Mesendoderm (in vitro differentiated cells): ENCODE results near the gene TAF8.
A peak's percentile ranks its signal among the peaks of the same experiment; 100 is the strongest.

Experiments used
- DNase-seq: peaks from one replicate; pipeline ENCODE4 v3.0.0; 2013
- H2AK5ac ChIP-seq: 2 replicates; pipeline ENCODE4 v1.6.1; 2013; ENCODE audit warnings: low read length, inconsistent platforms
- H2BK120ac ChIP-seq: 2 replicates; pipeline ENCODE4 v1.6.1; 2013; ENCODE audit warnings: low read depth, mild to moderate bottlenecking, low read length, moderate library complexity, mixed read lengths
- H2BK15ac ChIP-seq: replicated peaks from 2 replicates; pipeline ENCODE4 v1.6.1; 2013; ENCODE audit warnings: low read depth, mild to moderate bottlenecking, moderate library complexity
- H2BK5ac ChIP-seq: 2 replicates; pipeline ENCODE4 v1.6.1; 2013; ENCODE audit warnings: low read length, inconsistent platforms
- H3K18ac ChIP-seq: 2 replicates; pipeline ENCODE4 v1.6.1; 2013; ENCODE audit warnings: mild to moderate bottlenecking, low read length, mixed read lengths
- H3K23ac ChIP-seq: one replicate; pipeline ENCODE4 v1.6.1; 2013; ENCODE audit warnings: low read length
- H3K27ac ChIP-seq: 2 replicates; pipeline ENCODE4 v1.5.1; 2013; ENCODE audit warnings: low read depth, mild to moderate bottlenecking, inconsistent platforms, low read length, moderate library complexity
- H3K27me3 ChIP-seq: 2 replicates; pipeline ENCODE4 v1.6.1; 2013; ENCODE audit warnings: low read length, control low read depth, mild to moderate bottlenecking, inconsistent platforms; ENCODE audit not compliant: insufficient read depth, poor library complexity
- H3K36me3 ChIP-seq: 2 replicates; pipeline ENCODE4 v1.6.1; 2013; ENCODE audit warnings: low read length, inconsistent platforms; ENCODE audit not compliant: control insufficient read depth, insufficient read depth
- H3K4ac ChIP-seq: one replicate; pipeline ENCODE4 v1.6.1; 2013; ENCODE audit warnings: low read depth, mild to moderate bottlenecking, low read length, moderate library complexity
- H3K4me1 ChIP-seq: 2 replicates; pipeline ENCODE4 v1.6.1; 2013; ENCODE audit warnings: low read depth, low read length, inconsistent platforms; ENCODE audit not compliant: control insufficient read depth
- H3K4me2 ChIP-seq: 2 replicates; pipeline ENCODE4 v1.6.1; 2013; ENCODE audit warnings: low read length
- H3K4me3 ChIP-seq: 2 replicates; pipeline ENCODE4 v1.5.1; 2013; ENCODE audit warnings: mild to moderate bottlenecking, low read length
- H3K56ac ChIP-seq: one replicate; pipeline ENCODE4 v1.6.1; 2013; ENCODE audit warnings: low read length
- H3K79me1 ChIP-seq: 2 replicates; pipeline ENCODE4 v1.6.1; 2013; ENCODE audit warnings: low read length, inconsistent platforms
- H3K79me2 ChIP-seq: 2 replicates; pipeline ENCODE4 v1.6.1; 2013; ENCODE audit warnings: mild to moderate bottlenecking, low read length; ENCODE audit not compliant: control insufficient read depth, insufficient read depth
- H3K9ac ChIP-seq: 2 replicates; pipeline ENCODE4 v1.6.1; 2013; ENCODE audit warnings: low read length, inconsistent platforms
- H4K5ac ChIP-seq: one replicate; pipeline ENCODE4 v1.6.1; 2013; ENCODE audit warnings: low read length
- H4K8ac ChIP-seq: one replicate; pipeline ENCODE4 v1.6.1; 2013; ENCODE audit warnings: low read depth, mild to moderate bottlenecking, control low read depth, low read length, moderate library complexity
- WGBS: extraction: QIAGEN DNeasy Blood & Tissue Kit; methylation state at CpG from one replicate; pipeline ENCODE4 v1.1.7; 2013; ENCODE audit warnings: low lambda C conversion rate, missing lambda C conversion rate; ENCODE audit not compliant: insufficient coverage; ENCODE audit errors: extremely low coverage; 5-methylcytosine and 5-hydroxymethylcytosine counted together

TAF8 gene

DNA sequence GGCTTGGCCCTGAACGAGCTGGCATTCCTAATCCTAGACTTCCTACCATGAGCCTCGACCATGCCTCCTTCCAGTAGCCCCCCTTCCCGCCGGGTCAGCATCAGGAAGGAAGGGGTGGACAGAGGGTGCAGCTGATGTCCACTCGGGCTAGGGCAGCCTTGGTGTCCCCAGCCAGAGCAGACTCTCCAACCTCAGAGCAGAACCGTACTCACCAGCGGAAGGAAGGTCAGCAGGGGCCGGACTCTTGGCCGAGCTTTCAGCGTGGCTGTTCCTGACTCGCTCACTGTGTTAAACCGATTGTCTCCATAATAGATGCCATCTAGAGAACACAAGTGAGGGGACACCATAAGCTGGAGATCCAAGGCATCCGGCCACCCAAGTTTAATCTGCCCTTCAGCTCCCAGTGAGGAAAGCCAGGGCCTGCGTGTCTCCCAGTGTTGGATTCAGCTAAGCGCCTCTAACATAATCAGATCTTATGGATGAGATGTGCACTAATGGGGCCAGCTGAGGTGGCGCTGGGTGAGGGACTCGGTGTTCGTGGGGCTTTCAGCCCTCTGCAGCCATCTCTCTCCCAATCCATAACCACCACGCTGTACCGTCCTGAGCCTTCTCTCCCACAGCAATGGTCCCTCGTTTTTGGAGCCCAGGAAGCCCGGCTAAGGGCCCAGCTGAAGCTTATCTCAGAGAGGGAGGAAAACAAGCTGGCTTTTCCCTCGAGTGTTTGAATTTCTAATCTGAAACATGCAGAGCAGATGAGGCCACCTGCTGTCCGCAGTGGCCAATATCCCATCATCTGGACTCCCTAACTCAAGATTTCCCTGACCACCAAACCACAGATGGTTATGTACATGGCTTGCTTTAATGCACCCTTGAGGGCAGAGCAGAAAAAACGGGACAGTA lies 78.4 kb downstream of the TAF8 start:
- H3K4ac ChIP-seq = no peak overlapping the region
- no peak overlapping the region for H4K8ac ChIP-seq
- no peaks in the 10 kb centered on the region for H3K4me1 ChIP-seq
- peaks cover 14% of the 10 kb centered on the region for H3K36me3 ChIP-seq
- no peak overlapping the region for H3K23ac ChIP-seq
- no peak overlapping the region for H2AK5ac ChIP-seq
- H2BK5ac ChIP-seq = no peak overlapping the region
- no peak overlapping the region for H3K56ac ChIP-seq
- peaks cover 5% of the 10 kb centered on the region for H3K79me2 ChIP-seq
- H3K27ac ChIP-seq = no peak overlapping the region
- H2BK120ac ChIP-seq = no peak overlapping the region
- peaks cover 16% of the 10 kb centered on the region for H3K79me1 ChIP-seq
- no peak overlapping the region for H2BK15ac ChIP-seq
- H3K9ac ChIP-seq = no peak overlapping the region
- no peak overlapping the region for H3K18ac ChIP-seq
- H3K27me3 ChIP-seq = no peaks in the 10 kb centered on the region
- H3K4me2 ChIP-seq = no peak overlapping the region
- H3K4me3 ChIP-seq = no peak overlapping the region
- H4K5ac ChIP-seq = no peak overlapping the region
- whole genome bisulfite sequencing = no CpG with 5 or more reads among the region's 25 CpGs
- no peak for DNase-seq

DNA sequence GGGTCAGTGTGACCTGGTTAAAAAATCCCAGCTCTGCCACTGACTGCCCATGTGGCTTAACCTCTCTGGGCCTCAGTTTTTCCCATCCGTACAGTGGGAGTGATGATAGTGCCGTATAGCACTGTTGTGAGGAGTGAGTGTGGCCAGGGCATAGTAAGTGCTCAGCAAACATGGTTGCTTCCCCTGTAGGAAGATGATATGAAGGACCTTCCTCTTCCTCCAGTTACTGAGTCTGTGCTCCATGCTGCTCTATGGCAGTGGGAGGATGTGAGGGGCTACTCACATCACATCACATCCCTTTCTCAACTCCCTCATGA lies 79.0 kb downstream of the TAF8 start:
- no peak for DNase-seq
- Histone ChIP-seq H4K8ac (no peak overlapping the region), H3K9ac (no peak overlapping the region), H2AK5ac (no peak overlapping the region), H3K56ac (no peak overlapping the region), H3K27ac (no peak overlapping the region), H3K4me3 (no peak overlapping the region), H3K36me3 (peaks cover 14% of the 10 kb centered on the region), H3K23ac (no peak overlapping the region), H3K18ac (no peak overlapping the region), H3K79me2 (peaks cover 7% of the 10 kb centered on the region), H3K4me1 (no peaks in the 10 kb centered on the region), H3K79me1 (peaks cover 20% of the 10 kb centered on the region), H2BK15ac (no peak overlapping the region), H2BK5ac (no peak overlapping the region), H3K27me3 (no peaks in the 10 kb centered on the region), H4K5ac (no peak overlapping the region), H3K4me2 (no peak overlapping the region), H3K4ac (no peak overlapping the region), H2BK120ac (no peak overlapping the region)
- no CpG with 5 or more reads among the region's 2 CpGs for WGBS

DNA sequence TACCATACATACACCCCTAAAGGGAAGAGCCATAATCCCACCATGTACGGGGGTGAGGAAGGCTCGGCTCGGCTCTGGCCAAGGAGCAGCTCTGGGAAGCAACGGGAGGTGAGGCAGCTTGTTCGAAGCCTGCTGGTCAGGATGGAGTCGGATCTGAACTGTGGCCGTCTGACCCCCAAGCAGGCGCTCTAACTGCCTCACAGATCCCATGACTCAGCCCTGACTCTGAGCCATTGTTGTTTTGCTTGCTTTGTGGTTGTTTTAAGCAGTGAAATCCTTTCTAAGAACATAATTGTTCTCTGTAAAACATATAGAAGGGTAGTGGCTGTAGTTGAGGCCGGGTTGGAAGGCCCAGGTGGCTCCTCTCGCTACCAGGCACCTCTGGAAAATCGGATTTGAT lies 81.2 kb downstream of the TAF8 start:
- peaks cover 22% of the 10 kb centered on the region for H3K79me1 ChIP-seq
- no peak overlapping the region for H3K27ac ChIP-seq
- DNase-seq = no peak
- H2AK5ac ChIP-seq = no peak overlapping the region
- H4K8ac ChIP-seq = no peak overlapping the region
- no CpG with 5 or more reads among the region's 11 CpGs for WGBS
- peaks cover 11% of the 10 kb centered on the region for H3K79me2 ChIP-seq
- peaks cover 4% of the 10 kb centered on the region for H3K36me3 ChIP-seq
- H3K4me3 ChIP-seq = no peak overlapping the region
- no peak overlapping the region for H3K18ac ChIP-seq
- H3K4ac ChIP-seq = no peak overlapping the region
- H2BK15ac ChIP-seq = no peak overlapping the region
- no peak overlapping the region for H3K23ac ChIP-seq
- no peak overlapping the region for H3K9ac ChIP-seq
- no peak overlapping the region for H3K4me2 ChIP-seq
- no peaks in the 10 kb centered on the region for H3K27me3 ChIP-seq
- no peak overlapping the region for H3K56ac ChIP-seq
- no peak overlapping the region for H2BK120ac ChIP-seq
- peaks cover 3% of the 10 kb centered on the region for H3K4me1 ChIP-seq
- H2BK5ac ChIP-seq = no peak overlapping the region
- no peak overlapping the region for H4K5ac ChIP-seq

DNA sequence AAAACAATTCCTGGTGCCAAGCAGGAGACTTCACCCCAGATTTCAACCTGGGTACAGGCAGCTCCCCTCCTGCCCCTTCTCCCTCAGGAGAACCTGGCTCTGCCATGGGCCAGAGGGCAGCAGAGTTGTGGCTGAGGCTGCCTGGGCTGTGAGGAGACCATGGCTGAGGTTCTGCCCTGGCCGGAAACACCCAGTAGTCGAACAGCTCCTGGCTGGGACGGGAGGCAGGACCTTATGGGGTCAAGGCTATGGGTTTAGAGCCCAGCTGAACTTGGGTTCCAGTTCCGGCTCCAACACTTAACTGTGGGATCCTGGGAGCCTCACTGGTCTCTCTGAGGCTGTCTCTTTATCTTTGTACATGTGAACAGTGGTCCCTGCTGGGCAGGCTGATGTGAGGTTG lies 83.6 kb downstream of the TAF8 start:
- WGBS = no CpG with 5 or more reads among the region's 4 CpGs

DNA sequence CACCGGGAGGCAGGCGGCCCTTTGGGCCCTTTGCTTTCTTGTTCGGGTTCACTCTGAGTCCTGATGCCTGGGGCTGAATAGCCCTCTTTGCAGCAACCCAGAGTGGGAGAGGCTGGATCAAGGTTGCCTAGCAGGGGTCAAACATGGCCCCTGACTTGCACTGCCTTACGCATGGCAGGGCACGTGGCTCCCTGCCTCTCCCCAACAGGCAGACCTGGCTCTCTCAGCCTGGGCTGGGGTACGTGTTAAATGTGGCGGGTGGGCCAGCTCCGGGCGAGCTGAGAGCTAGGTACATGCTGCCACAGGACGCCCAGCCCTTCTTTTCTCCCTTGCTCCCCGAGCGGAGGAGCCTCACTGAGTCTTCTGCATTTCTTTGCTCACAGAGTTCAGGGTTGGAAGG lies 84.8 kb downstream of the TAF8 start:
- Histone ChIP-seq H3K27me3 (no peaks in the 10 kb centered on the region), H2BK15ac (no peak overlapping the region), H3K9ac (no peak overlapping the region), H3K4me3 (no peak overlapping the region), H3K27ac (peak overlapping the region; percentile 18), H3K23ac (no peak overlapping the region), H3K4me2 (no peak overlapping the region), H3K36me3 (no peaks in the 10 kb centered on the region), H3K18ac (no peak overlapping the region), H3K79me2 (peaks cover 22% of the 10 kb centered on the region), H4K5ac (no peak overlapping the region), H3K4ac (no peak overlapping the region), H3K79me1 (peaks cover 23% of the 10 kb centered on the region), H3K56ac (peak overlapping the region; percentile 51), H2BK120ac (no peak overlapping the region), H3K4me1 (peaks cover 20% of the 10 kb centered on the region), H2BK5ac (peak overlapping the region; percentile 44), H4K8ac (no peak overlapping the region), H2AK5ac (no peak overlapping the region)
- WGBS = no CpG with 5 or more reads among the region's 12 CpGs
- no peak for DNase-seq

More for the DNA sequence above, 83.6 kb downstream of the TAF8 start:
- Histone ChIP-seq H3K4me3 (no peak overlapping the region), H3K4me2 (no peak overlapping the region), H3K9ac (no peak overlapping the region), H2BK5ac (no peak overlapping the region), H3K36me3 (no peaks in the 10 kb centered on the region), H3K79me2 (peaks cover 15% of the 10 kb centered on the region), H3K4me1 (peaks cover 14% of the 10 kb centered on the region), H4K5ac (no peak overlapping the region), H4K8ac (no peak overlapping the region), H3K18ac (no peak overlapping the region), H3K79me1 (peaks cover 24% of the 10 kb centered on the region), H2BK15ac (no peak overlapping the region), H2AK5ac (no peak overlapping the region), H3K56ac (peak overlapping the region; percentile 22), H2BK120ac (no peak overlapping the region), H3K27ac (no peak overlapping the region), H3K23ac (no peak overlapping the region), H3K27me3 (no peaks in the 10 kb centered on the region), H3K4ac (no peak overlapping the region)
- no peak for DNase-seq

DNA sequence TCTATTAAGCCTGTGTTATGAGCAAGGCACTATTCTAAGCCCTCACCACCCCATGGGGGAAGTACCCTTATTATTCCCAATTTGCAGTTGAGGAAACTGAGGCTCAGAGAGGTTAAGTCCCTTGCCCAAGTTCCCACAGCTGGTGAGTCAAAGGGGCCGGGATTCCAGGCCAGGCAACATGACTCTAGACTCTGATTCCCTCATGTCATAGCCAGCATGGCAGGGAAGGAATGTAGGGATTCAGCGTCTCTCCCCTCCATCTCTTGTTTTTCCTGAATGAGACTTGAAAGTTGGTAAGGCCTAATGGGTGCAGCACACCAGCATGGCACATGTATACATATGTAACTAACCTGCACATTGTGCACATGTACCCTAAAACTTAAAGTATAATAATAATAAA lies 85.4 kb downstream of the TAF8 start:
- H2AK5ac ChIP-seq = no peak overlapping the region
- no peak overlapping the region for H2BK15ac ChIP-seq
- no peak overlapping the region for H3K56ac ChIP-seq
- H3K4ac ChIP-seq = no peak overlapping the region
- no peak overlapping the region for H4K5ac ChIP-seq
- H3K23ac ChIP-seq = no peak overlapping the region
- no peak overlapping the region for H3K27ac ChIP-seq
- no peak overlapping the region for H3K4me3 ChIP-seq
- no peak overlapping the region for H2BK5ac ChIP-seq
- H4K8ac ChIP-seq = no peak overlapping the region
- H3K9ac ChIP-seq = no peak overlapping the region
- H3K4me2 ChIP-seq = no peak overlapping the region
- H3K4me1 ChIP-seq = peaks cover 21% of the 10 kb centered on the region
- no peak overlapping the region for H2BK120ac ChIP-seq
- no peak overlapping the region for H3K18ac ChIP-seq
- H3K27me3 ChIP-seq = no peaks in the 10 kb centered on the region
- H3K79me1 ChIP-seq = peaks cover 21% of the 10 kb centered on the region
- no peaks in the 10 kb centered on the region for H3K36me3 ChIP-seq
- peaks cover 25% of the 10 kb centered on the region for H3K79me2 ChIP-seq
- WGBS = no CpG with 5 or more reads among the region's 2 CpGs
- peak; percentile 53 for DNase-seq
